Kidney (tissue), 14 donors: ENCODE measurements around the gene DENND2A. TPM values are rescaled to one million over a fixed set of nuclear protein-coding genes. Genes with fewer than 3 reads are reported as not detected.
A peak's percentile ranks its signal among the peaks of the same experiment; 100 is the strongest.

Source experiments
- DNase-seq, 5 donors: peaks; one replicate each; pipeline ENCODE4 v3.0.0-alpha.2; 2013 to 2020
- FAIRE-seq: peaks from 2 replicates; lab custom pipeline; 2012; peaks lifted over from hg19 to GRCh38; lab: Jason Lieb, UNC
- H3K27ac ChIP-seq, 2 donors: one replicate each; pipeline ENCODE4 v1.7.0; 2013; ENCODE audit warnings: low read depth in 2 of 2, low read length in 2 of 2, inconsistent platforms in 1 of 2
- H3K27me3 ChIP-seq: one replicate; pipeline ENCODE4 v1.7.1; 2013; ENCODE audit warnings: low read length, inconsistent platforms; ENCODE audit not compliant: control insufficient read depth, insufficient read depth
- H3K36me3 ChIP-seq, 3 donors: one replicate each; pipeline versions ENCODE4 v1.7.0 to v1.7.1; 2013; ENCODE audit warnings: low read length in 3 of 3, control low read depth in 1 of 3, inconsistent platforms in 1 of 3; ENCODE audit not compliant: insufficient read depth in 3 of 3, control insufficient read depth in 2 of 3
- H3K4me1 ChIP-seq, 3 donors: one replicate each; pipeline versions ENCODE4 v1.7.0 to v1.7.1; 2013; ENCODE audit warnings: low read length in 3 of 3, inconsistent platforms in 1 of 3, low read depth in 1 of 3; ENCODE audit not compliant: control insufficient read depth in 2 of 3, insufficient read depth in 2 of 3
- H3K4me3 ChIP-seq, 3 donors: one replicate each; pipeline versions ENCODE4 v1.7.0 to v1.8.1; 2013; ENCODE audit warnings: low read length in 3 of 3, control low read depth in 1 of 3, inconsistent platforms in 1 of 3
- H3K9ac ChIP-seq, 3 donors: one replicate each; pipeline versions ENCODE4 v1.7.0 to v1.7.1; 2013; ENCODE audit warnings: low read length in 3 of 3, control low read depth in 1 of 3, inconsistent platforms in 1 of 3
- H3K9me3 ChIP-seq, 3 donors: one replicate each; pipeline versions ENCODE4 v1.7.0 to v1.7.1; 2013; ENCODE audit warnings: low read length in 3 of 3, control low read depth in 1 of 3, inconsistent platforms in 1 of 3; ENCODE audit not compliant: control insufficient read depth in 2 of 3, insufficient read depth in 1 of 3
- intact Hi-C: fragments of 100-400 bp; cut with DNase I; formaldehyde crosslinking; loops from one replicate; pipeline ENCODE4 v1.11.1; 2022
- polyA plus RNA-seq: library from polyadenylated mRNA; stranded (reverse); fragments of 350-450 nt; fragmentation: Illumina TruSeq; extraction: RNeasy Lipid Tissue Mini Kit (QIAGEN cat#74804); gene quantifications from one replicate; pipeline ENCODE4 v1.2.3, GENCODE V29; 2014; ENCODE audit warnings: low read depth, low replicate concordance; ENCODE audit not compliant: insufficient read depth
- total RNA-seq: library from RNA; stranded (reverse); fragmentation: NEBNext Ultra II Directional; extraction: Animal tissue kit (Norgen Biotek cat#: 25700); gene quantifications from one replicate; pipeline ENCODE4 v1.2.1, GENCODE V29; 2021
- TF ChIP-seq, protein P1 (sequence below): IDR thresholded peaks from 3 replicates; pipeline ENCODE4 v1.5.1; 2012; ENCODE audit warnings: mild to moderate bottlenecking, moderate library complexity, borderline replicate concordance; ENCODE audit not compliant: insufficient read depth; ENCODE audit errors: extremely low read depth
- donor health status: control.
- donor health status: control.
- donor health status: control.
- donor health status: control.
- donor health status: control.
- donor health status: DM: yes; HTN: yes; CAD: no.
- donor health status: Normal renal cell carcinoma (clear cell type).

DENND2A gene
- total and polyA plus RNA-seq, 2 donors from 2014 or later: 6.5 to 18.0 TPM

- Histone ChIP-seq H3K9me3 (no peaks in the 10 kb centered on the region), H3K27ac (no peak overlapping the region), H3K9ac (peak overlapping the region in 1 of 3 donors; percentile 14), H3K36me3 (peaks cover 0 to 5% (median 3%) of the 10 kb centered on the region in 3 donors), H3K4me1 (peaks cover 0 to 18% (median 0%) of the 10 kb centered on the region in 3 donors), H3K4me3 (no peak overlapping the region), H3K27me3 (no peaks in the 10 kb centered on the region)
- DNase-seq (no peak), FAIRE-seq (no peak)
- intact Hi-C loops: no loop called here
- TF ChIP-seq, protein P1, sequence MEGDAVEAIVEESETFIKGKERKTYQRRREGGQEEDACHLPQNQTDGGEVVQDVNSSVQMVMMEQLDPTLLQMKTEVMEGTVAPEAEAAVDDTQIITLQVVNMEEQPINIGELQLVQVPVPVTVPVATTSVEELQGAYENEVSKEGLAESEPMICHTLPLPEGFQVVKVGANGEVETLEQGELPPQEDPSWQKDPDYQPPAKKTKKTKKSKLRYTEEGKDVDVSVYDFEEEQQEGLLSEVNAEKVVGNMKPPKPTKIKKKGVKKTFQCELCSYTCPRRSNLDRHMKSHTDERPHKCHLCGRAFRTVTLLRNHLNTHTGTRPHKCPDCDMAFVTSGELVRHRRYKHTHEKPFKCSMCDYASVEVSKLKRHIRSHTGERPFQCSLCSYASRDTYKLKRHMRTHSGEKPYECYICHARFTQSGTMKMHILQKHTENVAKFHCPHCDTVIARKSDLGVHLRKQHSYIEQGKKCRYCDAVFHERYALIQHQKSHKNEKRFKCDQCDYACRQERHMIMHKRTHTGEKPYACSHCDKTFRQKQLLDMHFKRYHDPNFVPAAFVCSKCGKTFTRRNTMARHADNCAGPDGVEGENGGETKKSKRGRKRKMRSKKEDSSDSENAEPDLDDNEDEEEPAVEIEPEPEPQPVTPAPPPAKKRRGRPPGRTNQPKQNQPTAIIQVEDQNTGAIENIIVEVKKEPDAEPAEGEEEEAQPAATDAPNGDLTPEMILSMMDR: no peak
These were observed 35.1 kb upstream of the DENND2A start for GRCh38 chr7:140675726-140676125.

DNA sequence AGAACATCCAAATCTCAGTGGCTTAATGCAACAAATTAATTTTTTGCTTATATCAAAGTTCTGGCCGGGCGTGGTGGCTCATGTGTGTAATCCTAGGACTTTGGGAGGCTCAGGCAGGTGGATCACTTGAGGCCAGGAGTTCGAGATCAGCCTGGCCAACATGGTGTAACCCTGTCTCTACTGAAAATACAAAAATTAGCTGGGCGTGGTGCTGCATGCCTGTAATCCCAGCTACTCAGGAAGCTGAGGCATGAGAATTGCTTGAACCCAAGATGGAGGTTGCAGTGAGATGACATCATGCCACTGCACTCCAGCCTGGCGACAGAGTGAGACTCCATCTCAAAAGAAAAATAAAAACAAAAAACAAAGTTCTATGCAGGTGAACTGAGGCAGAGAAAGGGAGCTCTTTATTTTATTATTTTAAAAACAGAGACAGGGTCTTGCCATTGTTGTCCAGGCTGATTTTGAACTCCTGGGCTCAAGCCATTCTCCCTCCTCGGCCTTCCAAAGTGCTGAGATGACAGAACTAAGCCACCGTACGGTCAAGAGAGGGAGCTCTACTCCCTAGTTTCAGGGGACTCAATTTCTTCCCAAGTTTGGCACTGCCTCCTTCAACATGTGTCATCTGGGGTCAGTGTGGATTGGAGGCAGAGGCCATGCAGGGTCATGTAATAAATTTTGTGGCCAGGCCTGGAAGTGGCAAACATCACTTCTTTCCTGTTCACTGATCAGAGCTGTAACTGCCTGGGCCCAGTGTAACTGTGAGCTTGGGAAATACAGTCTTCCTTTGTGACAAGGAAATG, 34.5 kb upstream of the DENND2A start:
- no peak overlapping the region for H3K4me3 ChIP-seq
- TF ChIP-seq, protein P1: peak; percentile 53
- FAIRE-seq: no peak
- intact Hi-C loops: no loop called here
- peaks cover 0 to 18% (median 0%) of the 10 kb centered on the region in 3 donors for H3K4me1 ChIP-seq
- no peaks in the 10 kb centered on the region for H3K27me3 ChIP-seq
- peaks cover 0 to 4% (median 3%) of the 10 kb centered on the region in 3 donors for H3K36me3 ChIP-seq
- peak overlapping the region in 1 of 3 donors; percentile 14 for H3K9ac ChIP-seq
- no peaks in the 10 kb centered on the region for H3K9me3 ChIP-seq
- H3K27ac ChIP-seq: no peak overlapping the region
- peak in 4 of 5 donors; percentile 28 to 76 (median 58) for DNase-seq

GRCh38 chr7:140674356-140674800, 33.8 kb upstream of the DENND2A start:
- H3K4me3 ChIP-seq: no peak overlapping the region
- peaks cover 0 to 18% (median 0%) of the 10 kb centered on the region in 3 donors for H3K4me1 ChIP-seq
- H3K36me3 ChIP-seq: peaks cover 0 to 4% (median 3%) of the 10 kb centered on the region in 3 donors
- peak overlapping the region in 1 of 3 donors; percentile 10 for H3K9ac ChIP-seq
- no peaks in the 10 kb centered on the region for H3K9me3 ChIP-seq
- DNase-seq (peak in 1 of 5 donors; percentile 51), FAIRE-seq (no peak)
- TF ChIP-seq, protein P1: no peak
- H3K27ac ChIP-seq: no peak overlapping the region
- intact Hi-C loops: no loop called here
- H3K27me3 ChIP-seq: no peaks in the 10 kb centered on the region
